Activated T-cell treated with anti-CD3 and anti-CD28 coated beads, Interleukin-2, amount 50 U/mL, for 48 hours (primary cell): ENCODE results near the gene CUL7.
A peak's percentile ranks its signal among the peaks of the same experiment; 100 is the strongest.
"Not testable (repeated sequence)": the region's sequence is repeated elsewhere in the genome, so short reads cannot be mapped to it uniquely, and the experiment has no call there.

Experiments
- DNase-seq, 2 experiments: peaks; one replicate each; pipeline ENCODE4 v3.0.0-alpha.2; 2020

CUL7 gene

GRCh38 chr6:43013843-43014433 is 39.7 kb downstream of the CUL7 start, which contains the start of the genes KLHDC3 and MEA1:
Gene KLHDC3, plus strand, starts transcription at chr6:43014249. Its CDS starts 2,944 bp downstream, at chr6:43017193.
Gene MEA1, minus strand, starts transcription at chr6:43013946. Its CDS starts 133 bp downstream, at chr6:43013813.
- peak; percentile 99 to 100 for DNase-seq

GRCh38 chr6:43013097-43013842 is 40.4 kb downstream of the CUL7 start:
- DNase-seq: no peak

- no peak for DNase-seq
These were observed 41.3 kb downstream of the CUL7 start for GRCh38 chr6:43012364-43012763.

- no peak for DNase-seq
These were observed 42.4 kb downstream of the CUL7 start for GRCh38 chr6:43011207-43011606.

GRCh38 chr6:43009124-43009523 is 44.5 kb downstream of the CUL7 start:
- DNase-seq: peak; percentile 52

- no peak for DNase-seq
These were observed 46.5 kb downstream of the CUL7 start for GRCh38 chr6:43007126-43007525.

- no peak for DNase-seq
These were observed 47.4 kb downstream of the CUL7 start for GRCh38 chr6:43006251-43006650.

- DNase-seq: no peak
These were observed 47.8 kb downstream of the CUL7 start for GRCh38 chr6:43005844-43006243.

GRCh38 chr6:43001843-43002242 is 51.8 kb downstream of the CUL7 start:
- DNase-seq: no peak

GRCh38 chr6:42998205-42998604 is 55.4 kb downstream of the CUL7 start:
- DNase-seq: not testable (repeated sequence)

- DNase-seq: no peak
These were observed 57.1 kb downstream of the CUL7 start for GRCh38 chr6:42996513-42996912.

GRCh38 chr6:42993445-42993844 is 60.2 kb downstream of the CUL7 start:
- DNase-seq: no peak

GRCh38 chr6:42989923-42990322 is 63.7 kb downstream of the CUL7 start:
- no peak for DNase-seq

GRCh38 chr6:42988486-42989020 is 65.1 kb downstream of the CUL7 start:
- DNase-seq: no peak
